Neural cell (in vitro differentiated cells): Measurements from ENCODE around the gene AGFG2. TPM values are rescaled to one million over a fixed set of nuclear protein-coding genes. Genes with fewer than 3 reads are reported as not detected.

Experiments
- H2AFZ ChIP-seq: fragments of 200-600, 300-800 bp; sonication (generic), shearing (Covaris generic); 2 replicates; pipeline ENCODE4 v1.6.0; 2014; ENCODE audit warnings: low read depth, mild to moderate bottlenecking, antibody characterized with exemption, low read length, moderate library complexity
- H3F3A ChIP-seq: fragments of 200-600 bp; shearing (Covaris generic); 2 replicates; pipeline ENCODE4 v1.6.1; 2016; ENCODE audit warnings: mild to moderate bottlenecking, moderate library complexity, mixed read lengths, antibody characterized with exemption, low read length; ENCODE audit not compliant: insufficient read depth, poor library complexity, severe bottlenecking
- H3K27ac ChIP-seq: fragments of 200-600, 300-800 bp; sonication (generic), shearing (Covaris generic); 2 replicates; pipeline ENCODE4 v1.5.1; 2014; ENCODE audit warnings: mild to moderate bottlenecking, low read length, moderate library complexity
- H3K27me3 ChIP-seq: fragments of 300-800, 200-600 bp; sonication (generic), shearing (Covaris generic); 2 replicates; pipeline ENCODE4 v1.6.0; 2014; ENCODE audit warnings: mild to moderate bottlenecking, low read depth, low read length, moderate library complexity; ENCODE audit not compliant: insufficient read depth
- H3K36me3 ChIP-seq: fragments of 300-800, 200-600 bp; sonication (generic), shearing (Covaris generic); 2 replicates; pipeline ENCODE4 v1.5.1; 2014; ENCODE audit warnings: mild to moderate bottlenecking, antibody characterized with exemption, low read length, moderate library complexity; ENCODE audit not compliant: insufficient read depth
- H3K4me2 ChIP-seq: fragments of 300-800, 200-600 bp; sonication (generic), shearing (Covaris generic); 2 replicates; pipeline ENCODE4 v1.6.0; 2014; ENCODE audit warnings: mild to moderate bottlenecking, low read length
- H3K4me3 ChIP-seq: fragments of 300-800, 200-600 bp; sonication (generic), shearing (Covaris generic); 2 replicates; pipeline ENCODE4 v1.5.1; 2014; ENCODE audit warnings: mild to moderate bottlenecking, low read length, moderate library complexity
- H3K79me2 ChIP-seq: fragments of 200-600 bp; shearing (Covaris generic); replicated peaks from 2 replicates; pipeline ENCODE4 v1.6.0; 2014; ENCODE audit warnings: mild to moderate bottlenecking, low read length, moderate library complexity; ENCODE audit not compliant: insufficient read depth
- H3K9ac ChIP-seq: fragments of 300-800, 200-600 bp; sonication (generic), shearing (Covaris generic); 2 replicates; pipeline ENCODE4 v1.6.1; 2016; ENCODE audit warnings: mild to moderate bottlenecking, low read length, mixed read lengths
- H3K9me2 ChIP-seq: fragments of 200-600 bp; shearing (Covaris generic); 2 replicates; pipeline ENCODE4 v1.6.1; 2016; ENCODE audit warnings: mild to moderate bottlenecking, low read length, mixed read lengths; ENCODE audit not compliant: insufficient read depth
- H3K9me3 ChIP-seq: fragments of 200-600, 300-800 bp; sonication (generic), shearing (Covaris generic); 2 replicates; pipeline ENCODE4 v1.6.1; 2016; ENCODE audit warnings: mild to moderate bottlenecking, mixed run types, low read length, moderate library complexity, mixed read lengths
- H4K20me1 ChIP-seq: fragments of 200-600 bp; shearing (Covaris generic); 2 replicates; pipeline ENCODE4 v1.6.1; 2016; ENCODE audit warnings: mild to moderate bottlenecking, mixed run types; ENCODE audit not compliant: insufficient read depth
- CTCF ChIP-seq: fragments of 450-650 bp; IDR thresholded peaks from 2 replicates; pipeline ENCODE4 v1.5.1; 2014; ENCODE audit warnings: antibody characterized with exemption, mild to moderate bottlenecking, moderate library complexity; ENCODE audit not compliant: poor library complexity, severe bottlenecking
- EP300 ChIP-seq: fragments of 450-650 bp; conservative IDR thresholded peaks from 2 replicates; pipeline ENCODE4 v1.6.1; 2014; ENCODE audit warnings: antibody characterized with exemption, mild to moderate bottlenecking, moderate library complexity; ENCODE audit not compliant: poor library complexity, severe bottlenecking
- EZH2 ChIP-seq: fragments of 200-600, 300-800 bp; shearing (Covaris generic), sonication (generic); IDR thresholded peaks from 2 replicates; pipeline ENCODE4 v1.6.1; 2014; ENCODE audit warnings: antibody characterized with exemption, low read length, borderline replicate concordance, mild to moderate bottlenecking; ENCODE audit not compliant: insufficient read depth, poor library complexity, severe bottlenecking
- MXI1 ChIP-seq: fragments of 450-650 bp; conservative IDR thresholded peaks from 2 replicates; pipeline ENCODE4 v1.6.1; 2014; ENCODE audit warnings: antibody characterized with exemption, mild to moderate bottlenecking; ENCODE audit not compliant: poor library complexity, severe bottlenecking
- POLR2AphosphoS5 ChIP-seq: IDR thresholded peaks from 2 replicates; pipeline ENCODE4 v1.6.1; 2012
- RAD21 ChIP-seq: fragments of 450-650 bp; conservative IDR thresholded peaks from 2 replicates; pipeline ENCODE4 v1.6.1; 2014; ENCODE audit warnings: antibody characterized with exemption, mild to moderate bottlenecking, moderate library complexity
- REST ChIP-seq: IDR thresholded peaks from 2 replicates; pipeline ENCODE4 v1.6.1; 2012; ENCODE audit warnings: borderline replicate concordance
- SMC3 ChIP-seq: fragments of 450-650 bp; conservative IDR thresholded peaks from 2 replicates; pipeline ENCODE4 v1.6.1; 2014; ENCODE audit warnings: antibody characterized with exemption, mild to moderate bottlenecking, moderate library complexity; ENCODE audit not compliant: poor library complexity
- TAF1 ChIP-seq: IDR thresholded peaks from 2 replicates; pipeline ENCODE4 v1.6.1; 2012; ENCODE audit warnings: low read depth
- polyA plus RNA-seq: library from polyadenylated mRNA; depleted of rRNA; stranded (reverse); fragments of >200 nt; gene quantifications from 2 replicates; pipeline ENCODE4 v1.2.3, GENCODE V29; 2014

The AGFG2 gene
- polyA plus RNA-seq, 1 donor from 2014 or later: 3.4 TPM

- TF ChIP-seq CTCF: no peak
- TF ChIP-seq TAF1: peak; percentile 56
- TF ChIP-seq REST: peak; percentile 42
- TF ChIP-seq EZH2: no peak
- peak; percentile 16 for TF ChIP-seq RAD21
- TF ChIP-seq SMC3: peak; percentile 24
- peak; percentile 71 for TF ChIP-seq EP300
- TF ChIP-seq POLR2AphosphoS5: peak; percentile 67
- peak; percentile 76 for TF ChIP-seq MXI1
Measured at GRCh38 chr7:100611983-100612729, 73.2 kb downstream of the AGFG2 start, which contains the start of gene MOSPD3. TSS of gene MOSPD3 (plus strand) at chr7:100612540. CDS start at chr7:100612792, 252 bp downstream.

GRCh38 chr7:100612730-100613390 is 73.9 kb downstream of the AGFG2 start:
- no peaks in the 10 kb centered on the region for H3F3A ChIP-seq
- H3K4me3 ChIP-seq: peak overlapping the region; percentile 96
- TF ChIP-seq MXI1 (peak; percentile 35), EZH2 (no peak)
- peaks cover 4% of the 10 kb centered on the region for H3K79me2 ChIP-seq
- no peaks in the 10 kb centered on the region for H3K9me2 ChIP-seq
- H3K4me2 ChIP-seq: peak overlapping the region; percentile 72
- no peaks in the 10 kb centered on the region for H3K36me3 ChIP-seq
- H3K27me3 ChIP-seq: no peaks in the 10 kb centered on the region
- peak overlapping the region; percentile 95 for H3K27ac ChIP-seq
- no peaks in the 10 kb centered on the region for H4K20me1 ChIP-seq
- H3K9me3 ChIP-seq: no peaks in the 10 kb centered on the region
- peak overlapping the region; percentile 79 for H2AFZ ChIP-seq
- peak overlapping the region; percentile 89 for H3K9ac ChIP-seq

More at GRCh38 chr7:100611983-100612729, 73.2 kb downstream of the AGFG2 start, which contains the start of gene MOSPD3:
- Histone ChIP-seq H3K79me2 (peaks cover 4% of the 10 kb centered on the region), H3K9me2 (no peaks in the 10 kb centered on the region), H2AFZ (peak within 1 kb of the TSS; percentile 79), H3K27me3 (no peaks in the 10 kb centered on the region), H3K27ac (peak within 1 kb of the TSS; percentile 95), H3K9ac (peak within 1 kb of the TSS; percentile 89), H3F3A (no peaks in the 10 kb centered on the region), H3K36me3 (no peaks in the 10 kb centered on the region), H3K4me2 (peak within 1 kb of the TSS; percentile 72), H3K9me3 (no peaks in the 10 kb centered on the region), H4K20me1 (no peaks in the 10 kb centered on the region), H3K4me3 (peak within 1 kb of the TSS; percentile 96)
